ENCODE data around the gene ACAP3.

The ACAP3 gene

DNA sequence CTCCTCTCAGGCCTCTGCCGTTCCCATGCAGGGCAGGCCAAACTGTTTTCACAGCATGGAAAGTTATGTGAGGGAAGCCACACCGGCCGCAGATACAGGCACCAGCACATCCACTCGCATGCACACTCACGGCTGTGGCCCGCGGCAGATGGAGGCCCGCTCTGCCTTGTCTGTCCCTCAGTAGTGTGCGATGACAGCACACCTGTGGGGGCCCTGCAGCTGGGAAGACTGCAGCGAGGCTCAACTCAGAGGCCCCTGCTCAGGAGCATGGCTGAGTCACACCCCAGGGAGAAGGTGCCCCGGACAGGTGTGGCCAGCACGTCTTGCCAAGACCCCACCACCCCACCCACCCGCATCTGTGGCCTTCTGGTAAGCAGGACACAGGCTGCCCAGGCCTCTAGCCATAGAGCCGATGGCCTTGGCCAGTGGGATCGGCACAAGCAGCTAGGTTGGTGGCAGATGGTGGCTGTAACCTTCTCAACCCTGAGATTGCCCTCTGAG, 32.7 kb downstream of the ACAP3 start:
- no peak for TF ChIP-seq ZNF274 (IDR thresholded peaks at IDR 0.05; ENCODE audit: low read depth, low read length)
- no peak overlapping the region for H3K4me3 ChIP-seq (ENCODE audit: low read length)

DNA sequence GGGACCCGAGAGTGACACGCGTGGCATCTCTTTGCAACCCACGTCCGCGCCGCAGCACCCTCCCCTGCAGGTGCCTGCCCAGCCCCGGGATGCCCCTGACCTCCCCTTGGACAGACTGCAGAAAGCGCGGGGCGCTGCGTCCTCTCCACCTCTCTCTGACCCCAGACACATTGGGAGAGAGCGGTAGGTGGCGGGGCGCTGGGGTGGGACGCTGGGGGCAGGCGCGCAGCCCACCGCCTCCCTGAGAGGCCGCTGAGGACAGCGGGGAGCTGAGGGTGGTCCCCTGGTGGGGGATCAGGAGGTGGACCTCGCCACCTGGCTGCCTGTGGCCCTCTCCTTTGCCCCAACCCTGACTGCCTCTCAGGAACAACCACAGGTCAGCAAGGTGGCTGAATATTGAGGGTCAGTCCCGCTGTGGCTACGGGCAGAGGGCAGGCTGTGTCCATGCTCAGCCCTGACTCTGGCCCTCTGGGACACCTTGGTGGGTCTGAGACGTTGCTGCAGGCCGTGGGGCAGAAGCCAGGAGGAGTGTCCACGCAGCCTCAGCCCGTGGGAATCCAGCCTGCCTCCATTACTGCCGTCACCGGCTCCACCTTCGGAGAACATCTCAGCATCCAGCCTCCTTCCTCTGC, 33.3 kb downstream of the ACAP3 start:
- H3K4me3 ChIP-seq (ENCODE audit: low read length) = peak overlapping the region; percentile 69
- TF ChIP-seq ZNF274 (IDR thresholded peaks at IDR 0.05; ENCODE audit: low read depth, low read length) = no peak

DNA sequence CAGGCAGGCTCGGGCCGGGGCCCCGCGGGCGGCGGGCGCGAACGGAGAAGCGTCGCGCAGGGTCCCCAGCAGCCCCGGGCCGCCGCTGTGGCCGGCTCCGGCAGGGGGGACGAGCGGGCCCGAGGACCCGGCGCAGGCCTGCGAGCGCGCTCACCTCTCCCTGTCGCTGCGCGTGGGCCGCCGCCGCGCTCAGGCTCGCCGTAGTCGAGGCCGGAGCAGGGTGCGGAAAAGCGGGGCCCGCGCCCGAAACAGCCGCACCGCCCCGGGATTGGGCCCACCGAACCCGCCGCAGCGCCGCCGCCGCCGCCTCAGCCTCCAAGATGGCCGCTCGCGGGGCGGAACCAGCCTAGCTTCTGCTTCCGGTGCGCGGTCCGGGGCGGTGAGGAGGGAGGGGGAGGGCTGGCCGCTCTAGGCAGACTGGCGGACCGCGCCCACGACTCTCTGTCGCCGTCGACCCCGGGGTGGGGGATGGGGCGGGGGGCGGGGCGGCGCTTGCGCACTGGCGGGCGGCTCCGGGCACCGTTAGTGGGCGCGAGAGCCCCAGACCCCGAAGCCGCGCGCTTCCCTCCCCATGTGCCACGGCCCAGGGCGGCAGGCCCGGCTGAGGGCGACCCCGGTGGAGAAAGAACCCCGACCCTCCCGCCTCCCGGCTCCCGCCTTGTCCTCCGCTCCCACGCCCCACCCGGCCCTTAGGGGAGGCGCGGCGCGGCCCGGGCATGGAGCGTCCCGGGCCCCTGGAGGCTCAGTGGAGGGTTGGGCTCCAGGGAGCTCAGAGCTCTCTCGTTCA, 34.0 kb downstream of the ACAP3 start, which contains the start of gene UBE2J2:
UBE2J2 (minus strand) TSS at position 343 of the 787 bp plus-strand sequence. CDS start 5,862 bp downstream, outside the sequence.
- peak within 1 kb of the TSS; percentile 93 for H3K4me3 ChIP-seq (ENCODE audit: low read length)
- TF ChIP-seq ZNF274 (IDR thresholded peaks at IDR 0.05; ENCODE audit: low read depth, low read length) = no peak

DNA sequence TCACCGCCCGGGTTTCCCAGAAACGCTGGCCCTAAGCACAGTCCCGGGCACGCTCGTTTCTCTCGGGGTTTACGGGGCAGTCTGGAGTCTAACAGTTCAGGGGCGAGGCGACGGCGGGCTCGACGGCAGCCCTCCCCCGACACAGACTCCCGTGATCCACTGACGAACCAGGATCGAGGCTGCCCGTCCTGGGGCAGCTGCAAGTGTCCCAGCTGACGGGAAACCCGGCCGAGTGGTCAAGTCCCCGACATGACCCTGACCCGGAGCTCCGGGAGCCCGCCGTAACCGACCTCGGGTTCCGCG, 34.6 kb downstream of the ACAP3 start:
- TF ChIP-seq ZNF274 (IDR thresholded peaks at IDR 0.05; ENCODE audit: low read depth, low read length) = no peak
- H3K4me3 ChIP-seq (ENCODE audit: low read length) = peak overlapping the region; percentile 93

DNA sequence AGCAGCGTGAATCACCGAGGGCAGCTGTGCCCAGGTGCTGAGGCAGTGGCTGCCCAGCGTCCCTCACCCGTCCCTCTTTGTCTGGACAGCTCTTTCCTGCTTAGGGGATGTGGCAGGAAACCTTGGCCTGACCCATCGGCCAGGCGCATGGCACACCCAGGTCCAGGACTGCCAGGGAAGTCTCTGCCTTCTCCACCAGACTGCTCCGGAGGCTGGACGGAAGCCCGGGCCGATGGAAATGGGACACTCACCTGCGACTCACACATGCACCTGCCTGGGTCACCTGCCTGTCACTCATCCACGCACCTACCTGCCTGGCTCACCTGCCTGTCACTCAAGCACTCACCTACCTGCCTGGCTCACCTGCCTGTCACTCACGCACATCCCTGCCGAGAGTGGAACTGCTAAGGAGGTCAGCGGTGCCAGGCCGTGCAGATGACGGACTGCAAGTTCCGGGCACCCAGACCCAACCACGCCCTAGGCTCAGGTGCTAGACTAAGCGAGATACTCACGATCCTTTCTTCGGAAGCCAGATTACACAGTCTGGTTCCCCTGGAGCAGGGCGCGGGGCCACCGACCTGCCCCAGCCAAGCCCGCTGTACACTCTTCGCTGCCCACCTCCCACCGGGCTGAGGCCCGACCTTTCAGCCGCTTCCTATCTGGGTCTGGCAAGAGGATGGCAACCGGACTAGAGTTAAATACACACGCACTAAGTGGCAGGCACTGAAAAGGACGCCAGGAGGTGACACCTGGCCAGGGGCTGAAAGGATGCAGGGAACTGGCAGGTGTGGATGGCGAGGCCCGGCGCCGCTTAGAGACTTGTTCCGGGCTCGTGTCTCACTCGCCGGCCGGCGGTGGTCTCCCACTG, 35.2 kb downstream of the ACAP3 start:
- no peak for TF ChIP-seq ZNF274 (IDR thresholded peaks at IDR 0.05; ENCODE audit: low read depth, low read length)
- H3K4me3 ChIP-seq (ENCODE audit: low read length) = peak overlapping the region; percentile 93

DNA sequence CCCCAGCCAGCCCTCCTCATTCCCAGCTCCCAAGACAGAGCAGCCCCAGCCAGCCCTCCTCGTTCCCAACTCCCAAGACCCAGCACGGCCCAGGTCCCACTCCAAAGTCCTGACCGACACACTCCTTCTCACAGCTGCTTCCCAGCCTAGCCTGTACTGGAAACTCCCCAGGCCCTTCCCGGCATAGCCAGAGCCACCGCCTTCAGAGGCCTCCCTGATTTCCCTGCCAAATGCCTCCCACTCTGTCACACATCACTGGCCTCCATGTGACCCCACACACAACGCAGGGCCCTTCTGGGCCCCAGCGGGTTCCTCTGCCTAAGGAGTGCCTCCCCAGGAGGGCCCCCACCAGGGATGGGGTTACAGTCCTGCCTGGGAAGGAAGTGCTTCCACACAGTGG, 36.9 kb downstream of the ACAP3 start:
- TF ChIP-seq ZNF274 (IDR thresholded peaks at IDR 0.05; ENCODE audit: low read depth, low read length) = no peak
- H3K4me3 ChIP-seq (ENCODE audit: low read length) = no peak overlapping the region

DNA sequence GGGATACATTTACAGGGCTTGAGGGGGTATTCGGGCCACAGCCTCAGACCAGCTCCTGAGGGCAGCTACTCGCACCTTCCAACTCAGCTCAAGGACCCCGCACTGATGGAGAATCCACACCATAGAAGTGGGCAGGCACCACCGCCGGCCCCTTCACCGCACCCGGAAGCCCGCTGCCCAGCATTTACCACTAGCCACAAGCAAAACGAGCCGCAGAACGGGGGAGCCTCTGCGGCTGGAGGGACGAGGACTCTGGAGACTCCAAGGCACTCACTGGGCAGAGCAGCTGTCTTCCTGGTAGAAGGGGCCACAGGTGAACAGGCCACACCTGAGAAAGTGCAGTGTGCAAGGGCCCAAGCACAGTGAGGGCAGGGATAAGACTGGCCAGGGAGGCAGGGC, 39.4 kb downstream of the ACAP3 start:
- TF ChIP-seq ZNF274 (IDR thresholded peaks at IDR 0.05; ENCODE audit: low read depth, low read length) = no peak
- no peak overlapping the region for H3K4me3 ChIP-seq (ENCODE audit: low read length)

DNA sequence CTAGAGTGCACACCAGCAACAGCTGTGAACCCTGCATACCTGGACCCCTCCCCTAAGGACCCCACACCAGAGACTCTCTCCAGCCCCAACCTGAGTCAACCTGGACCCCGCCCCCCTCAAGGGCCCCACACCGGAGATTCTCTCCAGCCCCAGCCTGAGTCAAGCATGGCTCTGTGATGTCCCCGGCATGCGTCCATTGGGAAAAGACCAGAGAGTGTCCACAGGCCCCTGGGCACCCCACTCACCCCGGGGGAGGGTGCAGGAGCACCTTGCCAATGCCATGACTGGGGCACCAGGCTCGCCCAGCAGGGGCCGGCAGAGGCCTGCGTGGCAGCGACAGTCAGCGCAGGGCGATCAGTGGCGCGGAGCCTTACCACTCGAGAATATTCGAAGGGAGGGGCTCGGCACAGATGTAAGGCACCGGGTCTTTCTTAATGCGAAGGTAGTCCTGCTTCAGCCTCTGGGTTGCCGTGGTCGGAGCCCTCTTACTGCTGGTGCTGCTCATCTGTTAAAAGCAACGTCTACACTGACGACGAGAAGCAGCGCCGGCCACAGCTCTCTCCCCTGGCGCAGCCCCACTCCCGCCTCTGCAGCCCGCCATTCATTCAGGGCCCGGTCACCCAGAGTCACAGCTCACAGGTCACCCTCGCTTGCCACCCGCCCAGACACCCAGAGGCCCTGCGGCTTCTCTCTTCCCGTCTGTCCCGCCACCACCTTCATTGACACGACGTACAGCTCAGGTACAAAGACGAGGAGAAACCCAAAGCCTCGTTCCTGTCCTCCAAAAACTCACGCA, 40.0 kb downstream of the ACAP3 start:
- no peak for TF ChIP-seq ZNF274 (IDR thresholded peaks at IDR 0.05; ENCODE audit: low read depth, low read length)
- H3K4me3 ChIP-seq (ENCODE audit: low read length) = no peak overlapping the region

DNA sequence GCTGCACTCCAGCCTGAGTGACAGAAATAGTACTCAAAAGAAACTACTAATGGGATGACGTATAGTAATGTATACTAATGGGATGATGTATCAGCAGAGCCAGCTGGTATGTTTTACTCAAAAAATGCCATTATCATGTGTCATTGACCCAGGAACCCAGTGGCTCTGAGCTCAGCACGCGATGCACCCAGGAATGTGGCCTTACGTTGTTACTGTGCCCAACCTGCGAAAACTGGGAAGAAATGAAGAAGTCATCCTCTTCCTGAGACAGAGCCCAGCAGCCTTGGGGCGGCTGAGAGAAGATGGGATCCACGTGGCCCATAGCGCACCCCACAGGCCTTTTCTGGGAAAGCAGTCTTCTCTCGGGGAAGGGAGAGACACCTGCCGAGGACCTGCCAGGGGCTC, 42.9 kb downstream of the ACAP3 start:
- TF ChIP-seq ZNF274 (IDR thresholded peaks at IDR 0.05; ENCODE audit: low read depth, low read length) = no peak
- H3K4me3 ChIP-seq (ENCODE audit: low read length) = no peak overlapping the region

DNA sequence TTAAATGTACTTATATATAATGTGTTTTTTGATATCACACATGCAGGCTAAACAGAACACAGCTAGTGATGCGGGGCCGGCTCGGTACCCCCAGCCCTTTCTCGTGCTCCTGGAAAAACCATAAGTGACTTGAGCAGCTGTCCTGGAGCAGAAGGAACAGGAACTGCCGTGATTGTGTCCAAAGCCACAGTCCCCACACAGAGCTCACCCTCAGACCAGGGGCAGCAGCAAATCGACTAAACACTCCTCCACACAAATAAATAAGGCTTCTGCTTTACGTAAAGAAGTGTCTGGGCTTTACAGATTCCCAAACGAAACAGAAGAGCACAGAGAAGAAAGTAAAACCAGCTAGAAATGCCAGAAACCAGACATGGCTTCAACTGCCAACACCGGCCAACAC, 43.7 kb downstream of the ACAP3 start:
- no peak overlapping the region for H3K4me3 ChIP-seq (ENCODE audit: low read length)

DNA sequence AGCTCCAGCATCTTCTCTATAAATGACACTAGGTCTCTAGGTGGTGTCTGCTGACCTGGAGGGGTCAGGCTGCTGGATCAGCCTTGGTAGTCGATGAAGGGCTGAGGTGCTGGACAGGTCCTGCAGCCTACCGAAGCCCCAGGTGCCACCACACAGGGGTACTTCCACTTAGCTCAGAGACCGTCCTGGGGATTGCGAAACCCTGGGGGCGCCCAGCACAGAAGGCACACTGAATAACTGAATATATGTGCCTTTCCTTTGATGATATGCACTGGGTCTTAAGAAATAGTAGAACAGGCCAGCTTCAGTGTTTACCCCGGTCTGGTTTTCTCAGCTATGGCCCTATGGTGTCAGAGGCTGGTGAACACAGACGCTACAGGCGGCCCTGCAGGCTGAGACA, 45.0 kb downstream of the ACAP3 start:
- no peak for TF ChIP-seq ZNF274 (IDR thresholded peaks at IDR 0.05; ENCODE audit: low read depth, low read length)
- H3K4me3 ChIP-seq (ENCODE audit: low read length) = no peak overlapping the region

More for the DNA sequence above, 43.7 kb downstream of the ACAP3 start:
- no peak for TF ChIP-seq ZNF274 (IDR thresholded peaks at IDR 0.05; ENCODE audit: low read depth, low read length)

DNA sequence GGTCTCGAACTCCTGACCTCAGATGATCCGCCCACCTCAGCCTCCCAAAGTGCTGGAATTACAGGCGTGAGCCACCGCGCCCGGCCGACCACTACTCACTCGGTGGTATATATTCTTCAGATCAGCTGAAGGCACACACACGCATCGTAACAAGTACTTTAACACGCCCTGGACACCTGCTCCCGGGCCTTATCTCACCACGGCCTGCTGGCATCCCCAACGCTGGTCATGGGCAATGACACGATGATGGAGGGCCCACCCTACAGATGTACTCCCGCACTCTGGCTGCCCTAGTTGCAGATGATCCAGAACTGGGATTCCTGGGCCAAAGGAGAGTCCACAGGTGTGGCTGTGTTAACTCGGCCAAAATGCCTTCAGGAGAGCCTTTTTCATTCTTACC, 45.7 kb downstream of the ACAP3 start:
- no peak for TF ChIP-seq ZNF274 (IDR thresholded peaks at IDR 0.05; ENCODE audit: low read depth, low read length)
- no peak overlapping the region for H3K4me3 ChIP-seq (ENCODE audit: low read length)

DNA sequence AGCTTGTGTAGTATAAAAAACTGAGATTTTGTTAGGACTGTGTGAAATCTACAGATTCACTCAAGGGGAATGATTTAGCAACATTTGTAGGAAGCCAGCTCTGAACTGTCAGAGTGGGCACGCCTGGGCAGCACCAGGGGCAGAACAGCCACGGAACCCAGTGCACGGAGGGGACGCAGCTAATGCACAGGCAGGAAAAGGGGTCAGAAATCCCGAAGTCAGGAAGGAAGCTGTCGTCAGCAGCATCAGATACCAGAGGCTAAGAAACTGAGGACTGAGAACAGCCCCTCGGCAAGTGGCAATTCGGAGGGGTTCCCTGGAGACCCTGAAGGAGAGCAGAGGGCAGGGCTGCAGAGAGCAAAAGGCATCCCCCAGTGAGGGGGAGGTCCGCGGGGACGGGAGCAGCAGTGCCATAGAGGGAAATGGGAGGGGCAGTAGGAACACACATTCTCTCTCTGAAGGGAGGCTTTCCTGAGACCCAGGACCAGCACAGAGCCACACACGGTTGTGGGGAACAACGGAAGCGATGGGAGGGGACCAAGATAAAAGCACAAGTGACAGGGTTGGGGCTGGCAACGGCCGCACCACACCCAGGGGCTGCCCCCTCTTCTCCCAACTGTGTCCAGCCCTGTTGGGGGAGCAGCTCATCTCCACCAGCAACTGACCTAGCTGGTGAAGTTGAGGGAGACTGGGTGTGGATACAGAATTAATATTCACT, 46.7 kb downstream of the ACAP3 start:
- H3K4me3 ChIP-seq (ENCODE audit: low read length) = no peak overlapping the region
- no peak for TF ChIP-seq ZNF274 (IDR thresholded peaks at IDR 0.05; ENCODE audit: low read depth, low read length)

Measured in GM08714 (cell line).